Left colon (tissue), 2 donors: ENCODE measurements around the gene TMEM181. TPM values are rescaled to one million over a fixed set of nuclear protein-coding genes. Genes with fewer than 3 reads are reported as not detected.

Experiments
- microRNA-seq, 2 donors: library from miRNA; unstranded; fragments of <30 nt; microRNA quantifications; one replicate each; pipeline versions ENCODE4 v1.1.0 to v1.2.0, GENCODE V29; 2020
- total RNA-seq, 2 donors: library from RNA; stranded (reverse); fragmentation: NEBNext Ultra II Directional; extraction: Animal tissue kit (Norgen Biotek cat#: 25700); gene quantifications; one replicate each; pipeline ENCODE4 v1.2.1, GENCODE V29; 2021
- donor health status: DM: no; HTN: no; CAD: no.
- donor health status: DM: yes; HTN: yes; CAD: no.

Gene TMEM181
- total RNA-seq, 2 donors from 2014 or later = 41.2 to 46.7 TPM

Small RNAs within 50 kb of the gene (microRNA-seq; reads per million reads assigned to microRNA genes)
- 0 reads per million in 2 donors for gene MIR7161

Other genes with a start within 250 kb of the TMEM181 start
- gene TULP4, start 247.6 kb upstream of the TMEM181 start, total RNA-seq = 10 to 100 TPM; 69.2 to 77.5 TPM
- 100 to 1,000 TPM; 142 to 178 TPM for gene DYNLT1, start 84.7 kb downstream of the TMEM181 start, total RNA-seq
- gene SYTL3, start 90.0 kb downstream of the TMEM181 start, total RNA-seq = 1 to 10 TPM; 2.6 to 2.7 TPM